ENCODE measurements around the gene TMPRSS11A.

TMPRSS11A gene

DNA sequence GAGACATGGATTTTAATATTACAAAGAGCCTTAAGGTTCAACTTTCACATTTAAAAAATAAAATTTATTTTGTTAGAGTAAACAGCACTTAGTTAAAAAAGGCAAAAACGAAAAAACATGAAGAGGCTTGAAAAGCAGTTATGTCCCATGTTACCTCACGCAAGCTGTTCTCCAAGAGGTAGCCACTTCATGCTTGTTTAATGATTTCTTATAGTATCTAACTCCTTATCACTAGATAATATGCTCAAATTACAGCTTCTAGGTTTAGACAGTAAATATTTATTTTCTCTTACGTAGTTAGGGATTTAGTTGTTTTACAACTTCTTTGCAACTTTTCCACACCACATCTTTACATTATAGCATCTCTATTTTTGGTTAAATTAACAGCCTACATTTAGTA lies 51.7 kb downstream of the TMPRSS11A start:
- no peak for FAIRE-seq

DNA sequence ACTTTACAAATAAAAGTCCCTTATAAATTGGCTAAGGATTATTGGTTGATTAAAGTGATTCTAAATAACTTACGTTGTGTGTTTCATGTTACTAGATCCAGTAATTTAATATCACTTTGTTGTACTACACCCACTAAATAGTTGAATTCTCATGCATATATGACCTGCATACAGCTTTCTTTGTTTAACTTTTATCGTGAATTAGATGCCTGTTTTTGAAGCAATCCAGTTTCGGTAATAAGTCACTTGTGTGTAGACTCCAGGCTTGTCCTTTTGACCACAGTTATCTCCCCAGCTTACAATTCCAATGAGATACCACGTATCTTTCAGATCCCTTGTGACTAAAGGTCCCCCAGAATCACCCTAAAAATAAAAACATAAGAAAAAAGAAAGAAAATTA lies 52.2 kb downstream of the TMPRSS11A start:
- FAIRE-seq = no peak

DNA sequence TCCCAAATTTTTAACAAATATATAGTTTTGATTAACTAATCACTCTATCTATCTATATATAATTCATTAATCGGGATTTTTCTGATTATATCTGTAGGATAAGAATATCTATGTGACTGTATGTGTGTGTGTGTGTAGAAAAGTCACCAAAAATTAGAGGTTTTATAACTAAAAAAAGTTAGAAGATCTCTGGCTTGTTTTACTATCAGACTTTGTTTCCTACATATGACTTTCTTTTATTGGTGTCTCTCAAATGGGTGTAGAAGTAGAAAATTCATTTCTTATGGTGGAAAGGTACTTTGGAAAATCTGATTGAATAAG lies 52.7 kb downstream of the TMPRSS11A start:
- no peak for FAIRE-seq

DNA sequence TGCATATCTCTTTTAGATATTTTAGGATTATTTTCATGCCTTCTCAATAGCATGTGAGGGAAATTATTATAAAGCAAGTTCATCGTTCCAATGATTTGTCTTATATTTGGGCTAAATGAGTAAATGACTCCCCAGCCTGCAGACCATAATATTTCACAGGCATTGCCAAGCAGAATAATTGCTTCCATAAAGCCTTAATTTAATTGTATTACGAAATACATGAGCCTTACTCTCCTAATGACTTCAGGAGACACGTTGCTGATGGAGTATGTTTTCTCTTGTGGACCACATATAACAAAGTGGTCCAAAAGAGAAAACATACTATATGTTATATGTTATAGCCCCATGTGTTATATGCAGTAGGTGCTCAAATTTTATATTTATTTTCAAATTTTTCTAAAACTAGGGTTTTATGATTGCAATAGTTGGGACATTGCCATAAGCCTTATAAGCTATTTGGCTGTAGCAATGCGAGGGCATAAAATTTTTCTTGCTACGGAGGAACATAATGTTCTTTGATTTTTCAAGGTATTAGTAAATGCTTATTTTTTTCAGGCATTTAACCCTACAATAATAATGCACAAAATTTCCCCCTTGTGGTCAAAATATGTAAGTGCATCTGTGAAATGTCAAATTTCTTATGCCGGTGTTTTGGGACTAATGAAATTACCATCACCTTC lies 53.2 kb downstream of the TMPRSS11A start:
- FAIRE-seq = no peak

DNA sequence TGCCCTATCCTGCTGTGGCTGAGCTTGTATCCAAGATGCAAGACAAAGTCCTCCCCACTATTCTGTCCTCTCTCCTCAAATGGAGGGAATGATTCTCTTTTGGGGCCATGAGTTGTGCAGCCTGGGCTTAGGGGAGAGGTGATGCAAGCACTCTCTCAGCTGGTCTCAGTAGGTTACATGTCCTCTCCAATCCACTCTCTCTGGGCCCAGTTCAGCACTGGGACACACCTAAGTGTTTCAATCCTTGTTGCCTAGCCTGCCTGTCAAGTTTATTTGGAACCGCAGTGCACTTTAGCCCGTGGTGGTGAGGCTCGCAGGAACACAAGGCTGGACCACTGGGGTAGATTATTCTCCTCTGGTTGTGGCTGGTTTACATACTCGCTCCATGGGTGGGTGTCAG lies 55.6 kb downstream of the TMPRSS11A start:
- FAIRE-seq = no peak

DNA sequence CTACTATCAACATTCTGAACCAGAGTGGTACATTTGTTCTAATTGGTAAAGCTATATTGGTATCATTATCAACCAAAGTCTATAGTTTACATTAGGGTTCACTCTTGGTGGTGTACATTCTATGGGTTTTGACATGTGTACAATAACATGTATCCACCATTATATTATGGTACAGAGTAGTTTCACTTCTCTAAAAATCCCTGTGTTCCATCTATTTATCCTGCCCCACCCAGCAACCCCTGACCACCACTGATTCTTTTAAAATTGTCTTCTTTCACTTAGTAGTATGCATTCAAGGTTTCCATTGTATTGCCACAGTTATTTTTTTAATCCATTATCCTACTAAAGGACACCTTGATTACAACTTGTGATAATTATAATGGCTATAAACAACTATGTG lies 64.2 kb downstream of the TMPRSS11A start:
- FAIRE-seq = no peak

DNA sequence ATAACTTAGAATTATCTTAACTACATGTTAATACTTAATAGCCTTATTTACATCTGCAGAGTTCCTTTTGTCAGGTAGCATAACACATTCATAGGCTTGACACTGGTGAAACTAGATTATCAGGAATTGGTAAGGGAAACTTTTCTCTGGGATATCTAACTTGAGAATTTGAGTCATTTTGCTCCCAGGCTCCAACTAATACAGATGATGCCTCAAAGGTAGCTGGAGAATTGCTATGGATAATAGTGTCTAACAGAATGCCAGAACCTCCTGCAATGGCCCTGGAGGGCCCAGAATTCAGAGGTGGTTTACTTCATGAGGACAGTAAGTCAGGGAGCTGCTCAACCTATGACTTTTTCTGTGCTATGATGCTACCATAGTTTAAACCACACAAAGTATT lies 65.6 kb downstream of the TMPRSS11A start:
- FAIRE-seq = no peak

DNA sequence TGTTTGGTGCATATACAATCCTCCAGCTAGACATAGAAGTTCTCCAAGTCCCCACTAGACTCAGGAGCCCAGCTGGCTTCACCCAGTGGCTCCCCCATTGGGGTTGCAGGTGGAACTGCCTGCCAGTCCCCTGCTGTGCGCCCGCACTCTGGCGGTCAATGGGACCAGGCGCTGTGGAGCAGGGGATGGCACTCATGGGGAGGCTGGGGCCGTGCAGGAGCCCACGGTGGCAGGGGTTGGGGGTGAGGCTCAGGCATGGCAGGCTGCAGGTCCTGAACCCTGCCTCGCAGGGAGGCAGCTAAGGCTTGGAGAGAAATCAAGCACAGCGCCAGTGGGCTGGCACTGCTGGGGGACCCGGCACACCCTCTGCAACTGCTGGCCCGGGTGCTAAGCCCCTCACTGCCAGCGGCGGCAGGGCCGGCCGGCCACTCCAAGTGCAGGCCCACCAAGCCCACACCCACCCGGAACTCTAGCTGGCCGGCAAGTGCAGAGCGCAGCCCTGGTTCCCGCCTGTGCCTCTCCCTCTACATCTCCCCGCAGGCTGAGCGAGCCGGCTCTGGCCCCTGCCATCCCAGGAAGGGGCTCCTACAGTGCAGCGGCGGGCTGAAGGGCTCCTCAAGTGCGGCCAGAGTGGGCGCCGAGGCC lies 66.8 kb downstream of the TMPRSS11A start:
- FAIRE-seq = no peak

DNA sequence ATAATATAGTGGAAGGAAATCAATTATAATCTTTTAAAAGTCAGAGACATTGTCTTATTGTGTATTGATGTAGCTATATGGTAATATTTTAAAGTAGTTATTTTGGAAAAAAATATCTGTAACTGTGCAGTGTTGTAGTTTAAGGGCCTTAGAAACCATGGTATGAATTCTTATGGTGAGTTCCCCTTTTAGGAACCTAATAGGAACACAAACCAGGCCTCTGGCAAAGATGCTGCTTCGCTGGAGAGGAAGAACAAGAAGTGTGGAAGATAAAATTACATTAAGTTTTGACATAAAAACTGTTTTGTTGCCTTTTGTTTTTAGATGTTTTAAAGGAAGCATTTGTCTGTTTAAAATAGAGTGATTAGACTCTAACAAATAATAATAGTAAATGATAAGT lies 68.6 kb downstream of the TMPRSS11A start:
- no peak for FAIRE-seq

DNA sequence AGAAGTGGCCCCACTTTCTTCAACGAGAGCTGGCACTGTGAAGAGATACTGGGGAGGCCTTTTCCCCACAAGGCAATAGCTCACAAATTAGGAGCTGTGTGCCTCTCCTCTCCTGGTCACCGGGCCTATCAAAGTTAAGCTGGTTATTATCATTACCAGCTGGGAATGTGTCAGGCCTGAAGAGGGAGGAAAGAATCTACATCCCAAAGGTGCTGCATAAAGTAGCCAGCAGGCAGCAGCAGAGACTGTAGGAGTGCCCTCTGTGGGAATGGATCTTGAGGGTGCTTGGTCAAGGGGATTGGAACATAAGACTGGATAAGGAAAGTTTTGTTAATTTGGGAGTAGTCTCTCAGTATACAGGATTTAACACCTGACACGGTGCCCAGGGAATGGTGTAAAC lies 70.4 kb downstream of the TMPRSS11A start:
- no peak for FAIRE-seq

DNA sequence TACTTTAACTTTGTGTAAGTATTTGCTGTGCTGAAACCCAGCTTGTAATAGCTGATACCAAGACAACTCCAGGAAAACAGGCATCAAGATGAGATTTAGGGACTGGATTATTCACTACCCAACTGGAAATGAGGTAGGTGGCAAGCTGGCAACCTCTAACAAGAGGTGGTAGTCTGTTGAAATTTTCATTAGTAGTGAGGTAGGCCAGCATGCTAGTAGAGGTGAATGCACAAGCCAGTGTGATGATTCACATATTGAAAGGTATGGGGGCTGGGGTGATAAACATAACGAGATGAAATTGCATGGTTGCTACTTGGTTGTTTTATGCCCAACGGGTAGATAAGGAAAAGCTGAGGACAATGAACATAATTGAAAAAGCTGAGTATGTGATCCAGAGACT lies 71.0 kb downstream of the TMPRSS11A start:
- FAIRE-seq = no peak

DNA sequence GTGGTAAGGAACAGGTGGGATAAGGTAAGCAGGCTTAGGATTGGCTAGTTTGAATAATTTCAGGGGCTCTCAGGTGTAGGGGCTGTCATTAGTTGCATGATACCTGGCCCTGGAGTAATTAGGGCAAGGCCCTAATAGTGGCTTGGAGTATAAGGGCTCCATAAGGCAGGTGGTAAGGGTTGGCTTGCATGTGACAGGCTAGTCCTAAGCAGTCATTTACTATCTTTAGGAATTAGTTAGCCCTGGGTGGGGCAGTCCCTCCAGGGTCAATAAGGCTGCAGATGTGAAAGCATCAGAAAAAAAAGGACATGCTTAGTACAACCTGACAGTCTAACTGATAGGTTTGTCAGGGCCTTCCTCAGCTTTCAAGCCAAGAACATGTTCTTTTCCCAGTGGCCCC lies 71.6 kb downstream of the TMPRSS11A start:
- FAIRE-seq = no peak

DNA sequence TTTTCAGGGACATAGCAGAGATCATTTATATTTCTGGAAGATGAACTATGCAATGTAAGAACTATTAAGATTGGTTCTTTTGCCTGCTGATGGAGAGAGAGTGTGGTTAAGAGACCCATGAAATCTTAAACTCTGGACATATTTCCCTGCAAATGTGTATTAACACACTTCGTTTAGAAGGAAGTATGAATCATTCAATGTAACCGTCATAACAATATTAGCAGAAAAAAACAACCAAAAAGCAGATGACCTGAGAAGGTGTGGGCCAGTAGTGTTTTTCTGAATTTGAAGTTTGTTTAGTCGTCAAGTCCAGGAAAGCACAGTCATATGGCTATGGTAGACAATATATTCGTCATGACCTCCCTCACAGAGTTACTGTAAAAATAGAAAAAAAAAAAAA lies 77.0 kb downstream of the TMPRSS11A start:
- no peak for FAIRE-seq

DNA sequence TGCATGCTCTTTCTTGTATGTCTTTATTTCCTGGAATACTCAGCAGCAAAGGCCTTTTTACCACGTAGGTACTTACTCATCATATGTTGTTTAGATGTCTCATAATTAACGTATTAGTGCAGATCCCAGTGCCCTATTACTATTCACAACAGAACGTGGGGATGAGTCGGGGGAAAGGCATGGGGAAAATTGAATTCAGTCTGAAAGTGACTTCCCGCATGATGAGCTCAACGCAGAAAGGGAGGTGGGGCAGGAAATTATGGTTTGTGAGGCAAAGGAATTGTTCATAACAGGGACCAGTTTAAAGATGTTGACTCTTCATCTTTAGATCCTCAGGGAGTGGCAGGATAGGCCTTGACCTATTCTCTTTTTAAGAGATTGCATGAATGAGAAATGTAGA lies 77.5 kb downstream of the TMPRSS11A start:
- FAIRE-seq = no peak

DNA sequence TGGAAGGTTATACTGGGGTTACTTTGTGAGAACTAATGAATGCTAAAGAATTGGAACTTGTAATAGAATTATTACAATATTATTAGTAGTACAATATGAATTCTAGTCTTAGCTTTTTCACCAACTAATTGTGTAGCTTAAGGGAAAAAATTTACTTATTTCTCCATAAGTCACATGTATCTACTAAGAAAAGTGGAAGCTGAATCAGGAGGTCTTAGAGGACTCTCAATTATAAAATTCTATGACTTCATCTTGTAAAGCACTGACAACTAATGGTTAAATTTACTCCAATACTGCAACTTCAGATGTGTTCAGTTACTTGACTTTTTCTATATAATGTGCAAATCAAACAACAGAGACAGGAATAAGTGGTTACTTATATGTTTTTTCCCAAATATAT lies 78.6 kb downstream of the TMPRSS11A start:
- no peak for FAIRE-seq

DNA sequence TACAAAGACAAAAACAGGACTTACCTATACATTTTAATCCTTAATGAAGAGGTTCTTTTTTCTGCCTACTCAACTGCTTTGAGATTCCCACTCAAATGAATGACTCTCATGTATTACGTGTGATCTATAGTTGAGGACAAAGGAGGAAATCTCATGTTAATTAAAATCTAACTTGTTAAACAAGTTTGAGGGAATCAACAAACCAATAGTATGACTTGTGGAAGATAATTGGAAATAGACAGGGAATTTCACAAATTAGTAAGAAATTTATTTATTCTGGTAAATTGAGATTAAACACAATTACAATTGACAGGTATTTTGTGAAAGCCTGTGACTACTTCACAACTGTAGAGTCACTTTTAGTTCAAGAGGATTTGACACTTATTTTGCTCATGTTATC lies 79.4 kb downstream of the TMPRSS11A start, which contains the start of gene TMPRSS11D:
TMPRSS11D (minus strand) TSS at position 101 of the 400 bp plus-strand sequence; CDS start at position 32, 69 bp downstream.
- FAIRE-seq = no peak

DNA sequence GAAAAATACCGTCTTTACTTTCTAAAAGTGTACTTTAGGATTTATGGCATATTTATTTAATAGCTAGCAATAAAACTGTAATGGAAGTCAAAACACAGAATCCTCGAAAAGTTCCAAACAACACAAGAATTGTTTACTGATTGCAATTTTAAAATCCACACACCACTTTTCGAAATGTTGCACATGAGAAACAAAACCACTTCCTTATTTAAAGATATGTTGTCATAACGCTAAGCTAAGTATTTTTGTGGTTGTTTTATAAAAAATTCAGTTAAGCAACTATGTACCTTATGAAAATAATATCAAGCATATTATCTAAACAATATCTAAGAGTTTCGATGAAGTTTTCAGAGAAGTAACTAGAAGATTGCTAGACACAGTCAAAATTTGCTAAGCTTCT lies 79.8 kb downstream of the TMPRSS11A start:
- no peak for FAIRE-seq

DNA sequence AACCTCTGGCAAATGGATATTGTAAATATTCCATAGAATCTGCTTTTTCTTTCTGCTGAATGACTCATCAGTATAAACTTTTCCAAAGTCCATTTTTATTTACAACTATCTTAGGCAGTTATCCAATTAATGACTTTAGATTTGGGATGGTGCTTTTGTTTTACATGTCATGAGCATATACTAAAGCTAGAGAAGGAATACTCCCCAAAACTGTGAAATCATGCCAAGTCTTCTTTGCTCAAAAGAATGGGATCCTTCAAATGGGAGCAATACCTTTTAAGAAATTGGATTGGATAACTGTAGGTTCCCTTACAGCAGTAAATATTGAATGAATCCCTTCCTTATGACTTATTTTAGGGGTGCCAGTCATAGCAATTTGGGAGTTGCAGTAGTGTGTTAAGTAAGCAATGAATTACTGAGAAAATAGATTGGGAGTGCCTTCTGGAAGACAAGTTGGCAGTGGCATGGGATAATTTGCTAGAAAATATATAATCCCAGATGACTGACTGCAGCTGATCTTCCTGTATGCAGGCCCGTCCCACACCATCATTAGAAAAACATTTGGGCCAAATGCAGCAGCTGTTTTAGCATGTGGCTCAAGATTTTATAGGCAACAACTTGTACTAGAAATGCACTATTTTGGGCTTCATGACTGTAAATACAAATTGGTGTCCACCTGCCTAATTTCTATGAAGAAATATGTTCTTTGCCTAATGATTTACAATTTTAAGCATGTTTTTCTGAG lies 82.3 kb downstream of the TMPRSS11A start:
- no peak for FAIRE-seq

DNA sequence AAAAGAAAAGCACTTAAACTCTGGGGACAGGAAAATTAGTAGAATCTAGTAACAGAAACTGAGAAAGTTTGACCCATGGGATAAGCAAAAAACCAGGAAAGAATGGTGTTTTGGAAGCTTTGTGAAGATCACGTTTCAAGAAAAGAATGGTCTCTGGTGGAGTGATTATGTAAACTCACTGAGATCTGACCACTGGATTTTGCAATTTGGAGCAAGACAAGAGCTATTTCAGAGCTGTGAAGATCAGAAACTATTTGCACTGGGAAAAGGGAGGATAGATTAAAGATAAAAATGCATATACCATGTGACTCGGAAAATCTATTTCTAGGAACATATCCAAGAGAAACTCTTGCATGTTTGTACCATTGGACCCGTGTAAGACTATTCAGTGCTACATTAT lies 83.8 kb downstream of the TMPRSS11A start:
- FAIRE-seq = no peak

DNA sequence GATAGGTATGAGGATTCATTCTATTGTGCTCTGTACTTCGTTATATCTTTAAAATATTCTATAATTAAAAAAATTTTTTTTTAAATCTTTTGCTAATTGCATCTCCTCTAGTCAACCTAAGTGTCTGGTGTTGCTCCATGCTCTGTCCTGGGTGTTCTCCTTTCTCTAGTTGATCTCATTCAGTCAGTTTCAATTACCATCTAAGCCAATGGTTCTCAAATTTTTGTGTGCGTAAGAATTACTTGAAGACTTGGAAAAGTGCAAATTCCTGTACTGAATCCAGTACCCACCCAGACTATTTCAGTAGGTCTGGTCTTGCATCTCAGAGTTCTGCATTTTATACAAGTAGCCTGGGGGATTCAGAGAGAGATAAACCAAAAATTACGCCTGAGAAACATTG lies 86.2 kb downstream of the TMPRSS11A start:
- no peak for FAIRE-seq

DNA sequence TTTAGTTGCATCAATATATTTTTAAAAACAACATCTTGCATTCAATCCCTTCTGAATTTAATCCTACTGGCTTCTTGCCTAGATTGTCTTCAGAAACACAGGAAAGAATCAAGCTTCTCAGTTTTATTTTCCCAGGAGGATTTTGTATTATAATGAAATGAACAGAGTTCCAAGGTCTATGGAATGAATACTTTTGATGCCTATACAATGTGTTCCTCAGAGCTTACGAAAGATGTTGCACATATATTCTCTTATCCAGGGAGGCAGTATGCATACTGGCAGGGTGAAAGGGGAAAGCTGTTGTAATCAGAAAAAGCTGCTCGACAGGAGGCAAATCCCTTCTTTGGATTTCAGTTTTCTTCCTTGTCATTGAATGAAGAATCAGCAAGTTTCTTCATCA lies 88.3 kb downstream of the TMPRSS11A start:
- no peak for FAIRE-seq

DNA sequence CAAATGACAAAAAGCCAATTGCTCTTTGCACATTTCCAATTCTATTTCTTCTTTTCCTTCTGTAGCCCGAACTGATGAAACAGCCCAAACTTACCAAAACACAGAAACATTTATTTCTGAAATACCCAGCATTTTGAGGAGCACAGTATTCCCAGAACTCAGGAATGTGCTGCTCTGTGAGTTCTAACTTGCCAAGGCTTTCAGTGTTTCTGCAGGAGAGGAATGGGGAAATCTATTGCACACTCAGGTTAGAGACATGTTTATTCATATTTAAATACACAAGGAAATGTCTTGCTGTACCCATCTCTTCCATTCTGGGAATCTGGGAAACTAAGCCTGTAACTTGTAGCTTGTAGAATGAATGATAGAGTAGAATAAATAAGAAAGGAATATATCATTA lies 90.2 kb downstream of the TMPRSS11A start:
- FAIRE-seq = no peak

DNA sequence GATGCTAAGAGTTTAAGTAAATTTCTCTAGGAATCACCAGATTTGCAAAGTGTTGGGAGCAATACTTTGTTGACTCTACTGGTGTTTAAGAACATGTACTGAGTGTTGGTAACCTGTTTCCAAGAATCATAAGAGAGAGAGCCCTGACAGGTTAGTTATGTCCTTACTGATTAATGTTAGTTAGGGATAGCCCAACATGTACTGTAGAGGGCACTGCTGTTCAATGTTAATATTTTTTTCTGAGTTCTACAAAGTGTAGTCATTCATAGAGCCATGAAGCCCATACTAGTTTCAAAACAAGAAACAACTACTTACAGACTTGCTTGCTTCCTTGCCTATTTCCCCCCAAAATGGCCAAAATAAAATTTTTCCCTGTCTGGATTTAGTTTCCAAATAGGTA lies 91.4 kb downstream of the TMPRSS11A start:
- FAIRE-seq = no peak

DNA sequence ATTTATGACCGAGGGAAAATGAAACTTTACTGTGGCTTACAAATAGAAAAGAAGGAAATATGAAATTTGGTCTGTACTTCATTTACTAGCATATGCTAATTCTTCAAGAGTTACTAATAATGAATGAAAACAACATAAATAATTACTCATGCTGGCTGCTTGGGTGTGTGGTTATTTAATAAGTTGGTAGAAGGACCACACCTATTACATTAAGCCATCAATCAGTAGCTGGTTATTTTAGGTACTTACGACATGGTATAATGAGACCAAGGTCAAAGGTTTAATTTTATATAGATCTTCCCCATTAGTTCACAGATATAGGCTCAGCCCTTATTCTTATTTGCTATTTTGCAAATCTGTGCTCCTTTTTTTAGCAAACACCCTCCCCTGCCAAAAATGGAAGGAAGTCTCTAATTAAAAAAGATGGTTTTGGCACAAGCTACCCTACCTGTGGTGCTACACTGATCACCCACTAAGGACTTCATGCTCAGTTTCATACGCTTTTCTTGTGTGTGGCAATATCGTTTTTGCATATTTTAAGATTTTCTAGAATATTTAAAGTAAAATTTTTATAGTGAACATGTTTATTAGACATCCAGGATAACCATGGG lies 93.6 kb downstream of the TMPRSS11A start:
- no peak for FAIRE-seq

Data from islet of Langerhans (tissue), 1 donor.